AG09309 (cell line): ENCODE data around the gene SPECC1L.
"Not testable (repeated sequence)": the region's sequence is repeated elsewhere in the genome, so short reads cannot be mapped to it uniquely, and the experiment has no call there.

Experiments
- DNase-seq: peaks from one replicate; pipeline ENCODE4 v3.0.0-alpha.2; 2010; ENCODE audit warnings: low read depth
- H3K4me3 ChIP-seq: 2 replicates; pipeline ENCODE4 v1.5.1; 2011; ENCODE audit warnings: mild to moderate bottlenecking, low read depth, low read length, moderate library complexity; ENCODE audit not compliant: control insufficient read depth
- TF ChIP-seq, protein P1 (sequence below): IDR thresholded peaks from 2 replicates; pipeline ENCODE4 v1.5.1; 2011; ENCODE audit warnings: mild to moderate bottlenecking, low read depth, low read length, inconsistent platforms; ENCODE audit not compliant: insufficient read depth, control insufficient read depth; ENCODE audit errors: missing control alignments

The SPECC1L gene

DNA sequence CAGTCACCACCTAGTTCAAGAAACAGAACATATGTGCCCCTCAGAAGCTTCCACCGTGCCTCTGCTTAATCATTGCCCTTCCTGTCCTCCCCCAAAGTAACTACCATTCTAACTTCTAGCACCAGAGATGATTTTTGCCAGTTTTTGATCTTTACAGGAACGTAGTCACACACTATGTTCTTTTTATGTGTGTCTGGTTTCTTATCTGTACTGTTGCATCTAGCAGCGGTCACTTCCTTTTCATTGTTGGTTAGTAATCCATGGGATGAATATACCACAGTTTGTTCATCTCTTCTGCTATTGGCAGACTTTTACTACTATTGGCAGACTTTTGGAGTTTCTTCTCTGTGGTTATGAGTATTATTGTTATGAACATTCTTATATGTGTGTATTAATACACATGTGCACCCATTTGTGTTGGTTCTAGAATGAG lies 34.6 kb downstream of the SPECC1L start:
- no peak overlapping the region for H3K4me3 ChIP-seq
- no peak for DNase-seq
- TF ChIP-seq, protein P1, sequence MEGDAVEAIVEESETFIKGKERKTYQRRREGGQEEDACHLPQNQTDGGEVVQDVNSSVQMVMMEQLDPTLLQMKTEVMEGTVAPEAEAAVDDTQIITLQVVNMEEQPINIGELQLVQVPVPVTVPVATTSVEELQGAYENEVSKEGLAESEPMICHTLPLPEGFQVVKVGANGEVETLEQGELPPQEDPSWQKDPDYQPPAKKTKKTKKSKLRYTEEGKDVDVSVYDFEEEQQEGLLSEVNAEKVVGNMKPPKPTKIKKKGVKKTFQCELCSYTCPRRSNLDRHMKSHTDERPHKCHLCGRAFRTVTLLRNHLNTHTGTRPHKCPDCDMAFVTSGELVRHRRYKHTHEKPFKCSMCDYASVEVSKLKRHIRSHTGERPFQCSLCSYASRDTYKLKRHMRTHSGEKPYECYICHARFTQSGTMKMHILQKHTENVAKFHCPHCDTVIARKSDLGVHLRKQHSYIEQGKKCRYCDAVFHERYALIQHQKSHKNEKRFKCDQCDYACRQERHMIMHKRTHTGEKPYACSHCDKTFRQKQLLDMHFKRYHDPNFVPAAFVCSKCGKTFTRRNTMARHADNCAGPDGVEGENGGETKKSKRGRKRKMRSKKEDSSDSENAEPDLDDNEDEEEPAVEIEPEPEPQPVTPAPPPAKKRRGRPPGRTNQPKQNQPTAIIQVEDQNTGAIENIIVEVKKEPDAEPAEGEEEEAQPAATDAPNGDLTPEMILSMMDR: no peak

- TF ChIP-seq, protein P1: no peak
- no peak overlapping the region for H3K4me3 ChIP-seq
- no peak for DNase-seq
Observed at GRCh38 chr22:24310969-24311368, 40.3 kb downstream of the SPECC1L start.

DNA sequence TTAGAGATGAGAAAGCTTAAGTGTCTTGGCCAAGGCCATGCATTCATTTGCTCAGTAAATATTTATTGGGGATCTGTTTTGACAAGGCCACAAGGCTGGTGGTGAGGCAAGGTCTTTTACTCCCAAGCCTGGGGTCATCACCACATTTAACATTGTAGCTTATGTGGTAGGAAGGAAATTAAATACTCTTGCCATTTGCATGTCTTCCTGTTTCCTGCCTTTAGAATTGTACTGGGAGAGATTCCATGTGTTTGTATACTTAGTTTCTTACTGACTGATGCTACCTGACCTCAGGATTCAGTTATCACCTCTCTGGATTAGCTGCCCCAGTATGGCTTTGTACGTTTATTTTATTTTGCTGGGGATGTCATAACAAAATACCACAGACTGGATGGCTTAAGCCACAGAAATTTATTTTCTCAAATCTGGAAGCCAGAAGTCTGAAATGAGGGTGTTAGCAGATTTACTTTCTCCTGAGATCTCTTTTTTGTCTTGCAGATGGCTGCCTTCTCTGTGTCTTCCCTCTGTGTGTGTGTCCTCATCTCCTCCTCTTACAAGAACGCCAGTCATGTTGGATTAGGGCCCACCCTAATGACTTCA lies 44.8 kb downstream of the SPECC1L start:
- peak; percentile 20 for DNase-seq
- H3K4me3 ChIP-seq: no peak overlapping the region
- TF ChIP-seq, protein P1: no peak

GRCh38 chr22:24316264-24316663 lies 45.6 kb downstream of the SPECC1L start:
- not testable (repeated sequence) for H3K4me3 ChIP-seq, DNase-seq

- not testable (repeated sequence) for H3K4me3 ChIP-seq, DNase-seq
Observed at GRCh38 chr22:24317511-24317910, 46.9 kb downstream of the SPECC1L start.

DNA sequence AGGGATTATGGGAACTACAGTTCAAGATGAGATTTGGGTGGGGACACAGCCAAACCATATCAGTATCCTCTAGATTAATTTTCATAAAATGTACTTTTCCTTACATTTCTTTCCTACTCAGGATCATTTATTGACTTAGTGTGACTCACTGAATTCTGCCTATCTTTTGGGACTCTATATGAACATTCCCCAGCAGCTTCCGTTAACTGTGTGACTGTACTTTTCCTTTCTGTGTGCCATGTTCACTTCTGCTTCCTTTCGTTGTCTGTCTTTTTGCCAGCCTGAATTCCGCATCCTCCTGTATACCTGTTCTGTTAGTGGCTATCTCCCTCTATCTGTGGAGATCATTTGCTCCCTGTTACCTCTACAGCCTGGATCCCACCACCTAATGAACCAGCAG lies 48.8 kb downstream of the SPECC1L start:
- H3K4me3 ChIP-seq: no peak overlapping the region
- TF ChIP-seq, protein P1: no peak
- DNase-seq: no peak

DNA sequence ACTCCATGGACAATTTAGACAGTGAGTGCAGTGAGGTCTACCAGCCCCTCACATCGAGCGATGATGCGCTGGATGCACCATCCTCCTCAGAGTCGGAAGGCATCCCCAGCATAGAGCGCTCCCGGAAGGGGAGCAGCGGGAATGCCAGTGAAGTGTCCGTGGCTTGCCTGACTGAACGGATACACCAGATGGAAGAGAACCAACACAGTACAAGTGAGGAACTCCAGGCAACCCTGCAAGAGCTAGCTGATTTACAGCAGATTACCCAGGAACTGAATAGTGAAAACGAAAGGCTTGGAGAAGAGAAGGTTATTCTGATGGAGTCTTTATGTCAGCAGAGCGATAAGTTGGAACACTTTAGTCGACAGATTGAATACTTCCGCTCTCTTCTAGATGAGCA lies 51.4 kb downstream of the SPECC1L start:
- no peak overlapping the region for H3K4me3 ChIP-seq
- TF ChIP-seq, protein P1: no peak

DNA sequence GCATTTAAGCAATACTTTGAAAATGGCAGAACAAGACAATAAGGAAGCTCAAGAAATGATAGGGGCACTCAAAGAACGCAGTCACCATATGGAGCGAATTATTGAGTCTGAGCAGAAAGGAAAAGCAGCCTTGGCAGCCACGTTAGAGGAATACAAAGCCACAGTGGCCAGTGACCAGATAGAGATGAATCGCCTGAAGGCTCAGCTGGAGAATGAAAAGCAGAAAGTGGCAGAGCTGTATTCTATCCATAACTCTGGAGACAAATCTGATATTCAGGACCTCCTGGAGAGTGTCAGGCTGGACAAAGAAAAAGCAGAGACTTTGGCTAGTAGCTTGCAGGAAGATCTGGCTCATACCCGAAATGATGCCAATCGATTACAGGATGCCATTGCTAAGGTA lies 51.9 kb downstream of the SPECC1L start:
- TF ChIP-seq, protein P1: no peak

More for the DNA sequence above, 51.4 kb downstream of the SPECC1L start:
- no peak for DNase-seq

More for the DNA sequence above, 51.9 kb downstream of the SPECC1L start:
- no peak overlapping the region for H3K4me3 ChIP-seq
- no peak for DNase-seq
